GM12878 (cell line): ENCODE results near the gene TIGD2. TPM values are rescaled to one million over a fixed set of nuclear protein-coding genes. Genes with fewer than 3 reads are reported as not detected.
A peak's percentile ranks its signal among the peaks of the same experiment; 100 is the strongest.

ENCODE experiments used
- ATAC-seq: fragments of 200-7000 bp; cut with Tn5 transposase; 3 replicates; pipeline ENCODE4 v1.9.1; 2020; ENCODE audit warnings: mild to moderate bottlenecking, moderate library complexity
- BruUV-seq: library from RNA; stranded (reverse); fragments of 400-500 nt; replicated peaks from 2 replicates; lab custom pipeline; 2021; lab: Mats Ljungman, UMichigan
- CTCF ChIA-PET: fragments of 300-600 bp; sonication (Branson Sonifier 250); formaldehyde crosslinking; extraction: SDS; loops from one replicate; lab custom pipeline; 2021; ENCODE audit warnings: inconsistent platforms; lab: Yijun Ruan, JAX
- POLR2A ChIA-PET: fragments of 350-600 bp; formaldehyde crosslinking; extraction: SDS; loops from one replicate; lab custom pipeline; 2021; ENCODE audit warnings: inconsistent platforms; lab: Charles Lee
- RAD21 ChIA-PET: fragments of 300-600 bp; sonication (Branson Sonifier 250); formaldehyde crosslinking; loops from one replicate; lab custom pipeline; 2023; ENCODE audit warnings: antibody characterized with exemption; ENCODE audit not compliant: unreplicated experiment; lab: Charles Lee
- SMC1A ChIA-PET: fragments of 300-600 bp; sonication (Branson Sonifier 250); formaldehyde crosslinking; loops from one replicate; lab custom pipeline; 2023; ENCODE audit not compliant: unreplicated experiment, uncharacterized antibody; lab: Charles Lee
- DNase-seq: peaks from one replicate; pipeline ENCODE4 v3.0.0-alpha.2; 2011; ENCODE audit warnings: low read depth, low spot score
- FAIRE-seq: peaks from 3 replicates; lab custom pipeline; 2011; peaks lifted over from hg19 to GRCh38; lab: Jason Lieb, UNC
- H2AFZ ChIP-seq: 2 replicates; pipeline ENCODE4 v1.6.0; 2011; ENCODE audit warnings: low read depth, low read length, control low read depth; ENCODE audit not compliant: control insufficient read depth
- H3K27ac ChIP-seq: 2 replicates; pipeline ENCODE4 v1.5.1; 2011; ENCODE audit warnings: control low read depth; ENCODE audit not compliant: control insufficient read depth, insufficient read depth
- H3K27me3 ChIP-seq, 2 experiments: replicated peaks in 1 of 2; 2 replicates each; pipeline versions ENCODE4 v1.6.0 to v1.6.1; 2011; ENCODE audit warnings: low read length in 1 of 2; ENCODE audit not compliant: control insufficient read depth in 2 of 2, insufficient read depth in 2 of 2
- H3K36me3 ChIP-seq, 2 experiments: 2 replicates each; pipeline ENCODE4 v1.5.1; 2011; ENCODE audit warnings: low read length in 1 of 2; ENCODE audit not compliant: control insufficient read depth in 2 of 2, insufficient read depth in 2 of 2
- H3K4me1 ChIP-seq: 2 replicates; pipeline ENCODE4 v1.6.1; 2011; ENCODE audit warnings: mild to moderate bottlenecking, low read length, moderate library complexity, mixed read lengths; ENCODE audit not compliant: control insufficient read depth, insufficient read depth
- H3K4me2 ChIP-seq: 2 replicates; pipeline ENCODE4 v1.6.0; 2011; ENCODE audit warnings: control low read depth; ENCODE audit not compliant: control insufficient read depth, insufficient read depth
- H3K4me3 ChIP-seq: fragments of 200-600 bp; sonication (generic); 2 replicates; pipeline ENCODE4 v1.5.1; 2016
- H3K79me2 ChIP-seq: 2 replicates; pipeline ENCODE4 v1.6.0; 2011; ENCODE audit warnings: low read length; ENCODE audit not compliant: control insufficient read depth, insufficient read depth
- H3K9ac ChIP-seq: 2 replicates; pipeline ENCODE4 v1.8.0; 2011; ENCODE audit warnings: low read length, control low read depth, mixed read lengths; ENCODE audit not compliant: control insufficient read depth, insufficient read depth
- H3K9me3 ChIP-seq: replicated peaks from 3 replicates; pipeline ENCODE4 v1.5.1; 2011; ENCODE audit warnings: mild to moderate bottlenecking, low read length; ENCODE audit not compliant: control insufficient read depth, insufficient read depth
- H4K20me1 ChIP-seq: 2 replicates; pipeline ENCODE4 v1.6.0; 2011; ENCODE audit not compliant: control insufficient read depth, insufficient read depth
- BHLHE40 ChIP-seq, 2 experiments: fragments of 450-650 bp in 1 of 2; IDR thresholded peaks; 2 replicates each; pipeline ENCODE4 v1.6.1; 2011 to 2017; ENCODE audit warnings: low read depth in 2 of 2, borderline replicate concordance in 1 of 2, improper control_type of control experiment in 1 of 2, low read length in 1 of 2, mild to moderate bottlenecking in 1 of 2
- CEBPB ChIP-seq, 2 experiments: fragments of 150-350 bp in 1 of 2; IDR thresholded peaks; 2 replicates each; pipeline ENCODE4 v1.6.1; 2012 to 2014; ENCODE audit warnings: low read depth in 2 of 2, low read length in 2 of 2, borderline replicate concordance in 1 of 2, inconsistent platforms in 1 of 2
- EZH2 ChIP-seq: IDR thresholded peaks from 2 replicates; pipeline ENCODE4 v1.6.1; 2012; ENCODE audit warnings: low read depth, mild to moderate bottlenecking, control low read depth, inconsistent platforms, low read length, borderline replicate concordance; ENCODE audit not compliant: control insufficient read depth
- IRF4 ChIP-seq: IDR thresholded peaks from 2 replicates; pipeline ENCODE4 v1.6.1; 2011; ENCODE audit warnings: low read depth, low read length
- LARP7 ChIP-seq: fragments of 450-650 bp; IDR thresholded peaks from 2 replicates; pipeline ENCODE4 v1.6.1; 2017; ENCODE audit warnings: mild to moderate bottlenecking
- NFIC ChIP-seq: IDR thresholded peaks from 2 replicates; pipeline ENCODE4 v1.6.1; 2012; ENCODE audit warnings: low read depth, mild to moderate bottlenecking, inconsistent platforms, low read length, moderate library complexity
- NFYA ChIP-seq: IDR thresholded peaks from 2 replicates; pipeline ENCODE4 v1.6.1; 2011; ENCODE audit warnings: low read depth, mild to moderate bottlenecking, low read length, improper control_type of control experiment, borderline replicate concordance
- RAD21 ChIP-seq: IDR thresholded peaks from 2 replicates; pipeline ENCODE4 v1.6.1; 2011; ENCODE audit warnings: mild to moderate bottlenecking, low read depth, low read length, moderate library complexity; ENCODE audit not compliant: insufficient read depth
- TBL1XR1 ChIP-seq: IDR thresholded peaks from 2 replicates; pipeline ENCODE4 v1.6.1; 2012; ENCODE audit warnings: low read depth, low read length, improper control_type of control experiment
- ZBTB4 ChIP-seq: fragments of 450-650 bp; formaldehyde crosslinking; IDR thresholded peaks from 2 replicates; pipeline ENCODE4 v1.4.0; 2022; ENCODE audit warnings: mild to moderate bottlenecking, moderate library complexity
- WGBS: methylation state at CpG from one replicate; pipeline ENCODE4 v1.1.6; 2016; ENCODE audit warnings: low lambda C conversion rate; ENCODE audit not compliant: insufficient replicate concordance, insufficient coverage; ENCODE audit errors: missing lambda C conversion rate; 5-methylcytosine and 5-hydroxymethylcytosine counted together
- in situ Hi-C: fragments of 300-500 bp; cut with MboI; formaldehyde crosslinking; loops from 9 replicates; pipeline ENCODE4 v1.14.3; 2018; ENCODE audit warnings: mixed read lengths
- intact Hi-C: fragments of 100-400 bp; cut with micrococcal nuclease; formaldehyde crosslinking; loops from one replicate; pipeline ENCODE4 v1.14.2; 2022; ENCODE audit not compliant: unreplicated experiment
- polyA plus RNA-seq, 11 experiments: library from polyadenylated mRNA; depleted of rRNA in 4 of 11; unstranded in 6 of 11; stranded (reverse) in 5 of 11; fragments of >200 nt; fragmentation: Nextera tagmentation in 4 of 11; fragmentation: Illumina TruSeq in 1 of 11; extraction: Ambion mirVana in 4 of 11; extraction: Trizol in 1 of 11; gene quantifications; 1 replicate in 1 of 11; 2 replicates in 10 of 11; pipeline versions ENCODE4 v1.2.1 to v1.2.3, GENCODE V29; 2011 to 2016; ENCODE audit warnings: inconsistent platforms in 2 of 11, missing spikeins in 2 of 11, low read depth in 1 of 11
- total RNA-seq, 4 experiments: library from RNA; depleted of rRNA in 3 of 4; stranded (reverse); fragments of >200 nt in 3 of 4; fragmentation: Illumina TruSeq in 1 of 4; extraction: Trizol in 1 of 4; gene quantifications; 2 replicates each; pipeline versions ENCODE4 v1.2.1 to v1.2.3, GENCODE V29; 2013 to 2021
- TF ChIP-seq, protein P1 (sequence below): IDR thresholded peaks from 2 replicates; pipeline ENCODE4 v1.6.1; 2012; ENCODE audit warnings: low read depth, low read length, improper control_type of control experiment
- TF ChIP-seq, protein P2 (sequence below): IDR thresholded peaks from 2 replicates; pipeline ENCODE4 v1.6.1; 2011; ENCODE audit warnings: low read depth, low read length, improper control_type of control experiment, borderline replicate concordance

TIGD2 gene
- total and polyA plus RNA-seq, 10 of the 15 experiments (the other 5 are each of a cell fraction or from before 2014, with no cell fraction given): 2.4 to 8.4 (median 5.0) TPM

DNA sequence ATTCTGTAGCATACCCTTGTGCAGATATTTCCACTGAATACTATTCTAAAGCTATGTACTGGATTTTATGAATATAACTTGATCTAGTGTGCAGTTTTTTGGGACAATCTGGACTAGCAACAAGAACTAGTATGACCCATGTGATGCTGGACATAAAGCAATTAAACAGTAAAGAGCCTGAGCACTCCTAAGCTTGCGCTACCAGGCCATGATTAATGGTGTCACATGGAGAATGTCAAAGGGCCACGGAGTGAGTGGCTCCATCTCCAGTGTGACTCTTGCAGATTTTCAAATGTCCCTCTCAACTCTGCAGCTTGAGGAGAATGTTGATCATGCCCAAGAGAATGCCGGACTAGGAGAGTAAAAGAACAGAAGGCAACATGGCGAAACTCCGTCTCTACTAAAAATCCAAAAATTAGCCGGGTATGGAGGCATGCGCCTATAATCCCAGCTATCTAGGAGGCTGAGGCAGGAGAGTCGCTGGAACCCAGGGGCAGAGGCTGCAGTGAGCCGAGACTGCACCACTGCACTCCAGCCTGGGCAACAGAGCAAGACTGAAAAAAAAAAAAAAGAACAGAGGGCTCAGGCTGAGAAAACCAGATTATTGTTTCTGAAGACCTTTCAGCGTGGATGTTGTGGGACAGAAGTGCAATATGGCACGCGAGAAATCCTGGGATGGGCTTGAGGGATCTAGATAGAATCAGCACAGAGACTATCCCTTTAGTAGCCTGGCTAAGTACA is 45.0 kb downstream of the TIGD2 start (continued):
- TF ChIP-seq, protein P1, sequence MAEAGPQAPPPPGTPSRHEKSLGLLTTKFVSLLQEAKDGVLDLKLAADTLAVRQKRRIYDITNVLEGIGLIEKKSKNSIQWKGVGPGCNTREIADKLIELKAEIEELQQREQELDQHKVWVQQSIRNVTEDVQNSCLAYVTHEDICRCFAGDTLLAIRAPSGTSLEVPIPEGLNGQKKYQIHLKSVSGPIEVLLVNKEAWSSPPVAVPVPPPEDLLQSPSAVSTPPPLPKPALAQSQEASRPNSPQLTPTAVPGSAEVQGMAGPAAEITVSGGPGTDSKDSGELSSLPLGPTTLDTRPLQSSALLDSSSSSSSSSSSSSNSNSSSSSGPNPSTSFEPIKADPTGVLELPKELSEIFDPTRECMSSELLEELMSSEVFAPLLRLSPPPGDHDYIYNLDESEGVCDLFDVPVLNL: no peak
- TF ChIP-seq EZH2: no peak
- TF ChIP-seq, all 136 proteins: peak for 0

DNA sequence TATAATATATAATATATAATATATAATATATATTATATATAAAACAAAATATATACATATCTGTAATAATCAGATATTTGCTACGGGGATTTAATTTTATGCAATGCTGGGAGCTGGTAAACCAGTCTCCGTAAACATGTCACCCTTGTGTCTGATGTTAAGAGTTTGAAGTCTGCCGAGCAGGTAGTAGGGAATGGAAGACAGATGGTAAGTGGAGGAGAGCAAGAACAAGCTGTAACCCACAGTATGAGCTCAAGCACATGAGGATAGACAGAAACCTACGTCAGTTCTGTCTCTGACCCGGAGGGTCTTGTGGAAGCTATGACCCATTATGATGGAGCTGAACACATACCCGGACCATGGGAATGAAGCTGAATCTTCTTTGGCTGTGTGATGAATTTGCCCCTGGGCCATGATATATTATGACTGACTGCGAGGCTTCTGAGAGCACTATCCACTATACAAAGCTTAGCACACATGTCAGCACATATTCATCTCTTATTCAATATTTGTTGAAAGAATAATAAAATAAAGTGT is 46.2 kb downstream of the TIGD2 start:
- Histone ChIP-seq H3K27me3 (no peaks in the 10 kb centered on the region; a peak in 1 of 4 replicates), H2AFZ (no peak overlapping the region), H3K79me2 (no peaks in the 10 kb centered on the region), H3K4me3 (no peak overlapping the region), H3K9ac (no peak overlapping the region), H3K4me2 (no peak overlapping the region), H3K4me1 (no peaks in the 10 kb centered on the region), H4K20me1 (no peaks in the 10 kb centered on the region), H3K27ac (no peak overlapping the region), H3K9me3 (no peaks in the 10 kb centered on the region), H3K36me3 (no peaks in the 10 kb centered on the region)
- WGBS: 45% methylated on average over 7 of the region's 7 CpGs
- no peak for FAIRE-seq
- intact Hi-C loops (loop anchor here (2.0 to 5.0 kb wide), 2 partner anchors 340 to 743 kb away; no protein-coding TSS in a partner anchor), in situ Hi-C loops (no loop called here)
- ChIA-PET POLR2A (no interaction called here), CTCF (interaction anchor here (0.7 to 2.1 kb wide), 14 partner anchors 12 to 782 kb away, joined by 3 to 23 read pairs (median 3); no protein-coding TSS in a partner anchor), SMC1A (interaction anchor here (0.6 to 1.7 kb wide), 8 partner anchors 8 to 496 kb away, joined by 3 to 7 read pairs (median 4); no protein-coding TSS in a partner anchor), RAD21 (interaction anchor here (0.7 to 2.1 kb wide), 4 partner anchors 43 to 134 kb away, joined by 3 to 4 read pairs (median 3); no protein-coding TSS in a partner anchor)
- peak; percentile 26; the same call in 2 of the 3 replicates for ATAC-seq
- no peak for DNase-seq
- no TSS peak for BruUV-seq
- no peak for TF ChIP-seq RAD21
- TF ChIP-seq, protein P2, sequence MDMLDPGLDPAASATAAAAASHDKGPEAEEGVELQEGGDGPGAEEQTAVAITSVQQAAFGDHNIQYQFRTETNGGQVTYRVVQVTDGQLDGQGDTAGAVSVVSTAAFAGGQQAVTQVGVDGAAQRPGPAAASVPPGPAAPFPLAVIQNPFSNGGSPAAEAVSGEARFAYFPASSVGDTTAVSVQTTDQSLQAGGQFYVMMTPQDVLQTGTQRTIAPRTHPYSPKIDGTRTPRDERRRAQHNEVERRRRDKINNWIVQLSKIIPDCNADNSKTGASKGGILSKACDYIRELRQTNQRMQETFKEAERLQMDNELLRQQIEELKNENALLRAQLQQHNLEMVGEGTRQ: no peak
- no peak for TF ChIP-seq IRF4
- TF ChIP-seq CEBPB (IDR thresholded peaks at IDR 0.05; ENCODE audit: borderline replicate concordance in 1 of 2, low read depth in 2 of 2, low read length in 2 of 2): no peak
- TF ChIP-seq ZBTB4 (CRISPR knock-in tag): no peak
- TF ChIP-seq NFYA: no peak
- TF ChIP-seq TBL1XR1: no peak
- TF ChIP-seq NFIC: no peak
- TF ChIP-seq LARP7: no peak
- TF ChIP-seq BHLHE40 (IDR thresholded peaks at IDR 0.05; ENCODE audit: borderline replicate concordance in 1 of 2, low read depth in 2 of 2, low read length in 1 of 2): no peak
